SKM-1 treated with dmso at 0.1 percent for 144 hours (cell line): ENCODE measurements around the gene IKZF5.

Source experiments
- DNase-seq: peaks from one replicate; lab custom pipeline; 2025; ENCODE audit not compliant: unreplicated experiment; lab: John Stamatoyannopoulos, UW

The IKZF5 gene

DNA sequence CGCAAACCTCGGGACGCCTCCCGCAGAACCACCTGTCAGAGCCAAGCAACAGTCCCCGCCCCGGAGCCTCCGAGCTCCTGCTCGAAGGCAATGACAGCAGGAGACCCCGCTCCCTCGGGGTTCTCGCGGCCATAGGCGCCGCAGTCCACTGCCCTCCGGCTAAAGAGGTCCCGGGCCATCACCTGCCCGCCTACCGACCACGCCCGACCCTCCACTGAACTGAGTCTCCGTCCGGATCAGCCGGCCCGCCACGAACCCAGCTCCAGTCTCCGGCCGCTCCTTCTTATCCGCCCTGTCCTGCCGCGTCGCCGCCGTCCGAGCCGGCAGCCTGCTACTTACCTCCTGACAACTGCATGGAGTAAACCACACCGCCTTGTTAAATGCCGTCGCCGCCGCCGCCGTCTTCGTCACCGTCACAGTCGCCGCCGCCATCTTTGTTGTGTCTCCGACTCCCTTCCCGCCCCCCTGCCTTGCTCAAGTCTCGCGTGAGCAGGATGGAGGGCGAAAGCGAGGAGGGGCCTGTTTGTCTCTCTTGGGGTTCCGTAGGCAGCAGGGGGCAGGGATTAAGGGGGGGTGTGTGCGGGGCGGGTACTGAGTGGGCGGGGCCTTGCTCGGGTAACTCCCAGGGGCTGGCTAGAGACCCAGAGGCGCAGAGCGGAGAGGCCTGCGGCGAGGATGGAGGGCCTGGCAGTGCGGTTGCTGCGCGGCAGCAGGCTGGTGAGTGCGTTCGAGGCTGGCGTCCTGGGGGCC lies at the start of gene IKZF5, which contains the start of gene ACADSB:
TSS of gene IKZF5 (minus strand) at position 441 of the 750 bp plus-strand sequence. CDS start 10,170 bp downstream, outside the sequence.
TSS of gene ACADSB (plus strand) at position 652 of the 750 bp plus-strand sequence. CDS start at position 676, 24 bp downstream.
- DNase-seq = peak; percentile 94

GRCh38 chr10:123057968-123058367 lies 49.4 kb upstream of the IKZF5 start:
- DNase-seq = no peak

- no peak for DNase-seq
Measured at GRCh38 chr10:123045961-123046731, 37.6 kb upstream of the IKZF5 start.

DNA sequence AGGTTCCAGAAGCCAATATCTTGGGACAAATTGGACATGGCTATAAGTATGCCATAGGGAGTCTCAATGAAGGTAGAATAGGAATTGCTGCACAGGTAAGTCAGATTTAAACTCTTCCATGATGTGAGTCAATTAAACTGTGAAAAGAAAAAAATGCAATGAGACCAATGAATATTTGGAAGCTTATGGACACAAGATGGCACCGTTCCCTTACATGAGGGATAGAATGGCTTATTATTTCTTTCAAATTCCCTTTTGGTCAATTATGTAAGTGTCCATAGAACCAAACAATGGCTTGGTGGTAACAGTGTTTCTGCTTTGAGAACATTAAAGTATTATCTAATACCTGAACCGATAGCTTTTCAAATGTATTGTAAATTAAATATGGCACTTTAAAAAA lies 35.8 kb upstream of the IKZF5 start:
- DNase-seq = no peak

- DNase-seq = peak; percentile 43
Measured at GRCh38 chr10:123043409-123043925, 34.9 kb upstream of the IKZF5 start.

DNA sequence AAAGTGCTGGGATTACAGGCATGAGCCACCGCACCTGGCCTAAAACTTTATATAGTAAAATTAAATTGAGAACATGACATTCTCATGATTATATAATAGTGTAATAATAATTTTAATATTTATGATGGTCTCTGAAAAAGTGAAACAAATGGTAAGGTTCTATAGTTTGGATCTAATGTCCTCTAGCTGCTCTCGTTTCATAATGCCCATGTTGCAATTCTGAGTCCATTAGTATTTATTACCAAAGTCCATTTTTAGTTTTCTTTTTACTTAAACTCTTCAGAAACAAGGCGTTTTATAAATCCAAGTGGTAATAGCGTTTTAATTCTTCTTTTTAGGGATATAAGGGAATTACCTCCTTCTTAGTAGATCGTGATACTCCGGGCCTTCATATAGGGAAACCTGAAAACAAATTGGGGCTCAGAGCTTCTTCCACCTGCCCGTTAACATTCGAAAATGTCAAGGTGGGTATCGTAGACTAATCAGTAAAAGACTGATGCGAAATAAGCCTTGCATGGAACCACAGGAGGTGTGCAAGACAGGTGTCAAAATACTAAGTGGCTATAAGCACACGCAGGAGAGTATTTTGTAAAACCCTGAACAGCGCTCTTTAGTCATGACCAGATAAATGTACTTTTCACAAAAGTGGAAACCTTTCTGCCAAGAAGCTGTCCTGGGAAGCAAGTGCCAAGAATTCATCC lies 34.3 kb upstream of the IKZF5 start:
- no peak for DNase-seq

DNA sequence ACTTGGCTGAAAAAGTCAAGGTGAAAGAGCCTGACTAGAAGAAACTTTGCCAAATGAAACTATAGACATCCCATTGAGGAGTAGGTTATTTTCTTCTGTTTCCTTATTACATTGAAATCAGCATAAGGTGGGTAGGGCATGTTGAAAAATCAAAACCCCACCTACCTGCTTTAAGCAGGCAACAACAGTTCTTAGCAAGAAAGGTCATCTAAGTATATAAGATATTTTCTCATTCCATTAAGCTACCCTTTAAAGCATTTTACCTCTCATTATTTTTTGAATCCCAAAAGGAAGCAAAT lies 31.0 kb upstream of the IKZF5 start:
- no peak for DNase-seq

DNA sequence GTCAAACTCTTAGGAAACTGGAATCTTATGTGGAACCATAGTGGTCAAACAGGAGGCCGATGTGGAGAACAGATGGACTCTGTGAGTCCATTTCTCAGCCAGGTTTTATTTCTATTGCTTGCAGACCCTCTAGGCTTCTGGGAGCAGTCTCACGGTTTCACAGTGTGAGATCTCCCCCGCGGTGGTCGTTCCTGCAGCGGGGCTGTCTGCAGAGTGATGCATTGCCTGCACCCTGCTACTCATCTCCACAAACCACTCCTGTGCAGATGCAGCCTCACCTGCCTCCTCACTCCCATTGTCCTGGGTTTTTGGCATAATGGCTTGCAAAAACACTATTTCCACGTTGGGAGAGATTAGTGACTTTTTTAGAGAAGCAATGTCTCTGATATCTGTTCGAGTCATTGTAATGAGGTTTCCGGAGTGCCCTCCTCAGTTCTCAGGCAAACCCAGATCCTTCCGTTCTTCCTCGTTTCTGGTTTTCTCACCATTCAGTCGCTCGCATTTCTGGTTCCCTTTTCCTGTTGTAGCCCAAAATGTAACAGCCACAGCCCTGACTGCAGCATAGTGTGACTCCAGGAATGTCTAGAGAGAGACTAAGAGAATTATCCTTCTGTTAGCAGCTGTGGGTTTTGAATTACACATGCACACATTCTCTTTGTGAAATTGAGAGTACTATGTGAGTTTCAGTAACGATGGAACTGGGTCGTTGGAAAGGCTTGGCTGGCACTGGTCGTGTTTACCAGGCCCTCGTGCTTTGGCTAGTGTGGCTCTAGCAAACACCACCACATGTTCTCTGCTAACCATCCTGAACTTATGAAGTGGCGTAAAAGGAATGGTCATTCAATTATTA lies 30.4 kb upstream of the IKZF5 start:
- no peak for DNase-seq

DNA sequence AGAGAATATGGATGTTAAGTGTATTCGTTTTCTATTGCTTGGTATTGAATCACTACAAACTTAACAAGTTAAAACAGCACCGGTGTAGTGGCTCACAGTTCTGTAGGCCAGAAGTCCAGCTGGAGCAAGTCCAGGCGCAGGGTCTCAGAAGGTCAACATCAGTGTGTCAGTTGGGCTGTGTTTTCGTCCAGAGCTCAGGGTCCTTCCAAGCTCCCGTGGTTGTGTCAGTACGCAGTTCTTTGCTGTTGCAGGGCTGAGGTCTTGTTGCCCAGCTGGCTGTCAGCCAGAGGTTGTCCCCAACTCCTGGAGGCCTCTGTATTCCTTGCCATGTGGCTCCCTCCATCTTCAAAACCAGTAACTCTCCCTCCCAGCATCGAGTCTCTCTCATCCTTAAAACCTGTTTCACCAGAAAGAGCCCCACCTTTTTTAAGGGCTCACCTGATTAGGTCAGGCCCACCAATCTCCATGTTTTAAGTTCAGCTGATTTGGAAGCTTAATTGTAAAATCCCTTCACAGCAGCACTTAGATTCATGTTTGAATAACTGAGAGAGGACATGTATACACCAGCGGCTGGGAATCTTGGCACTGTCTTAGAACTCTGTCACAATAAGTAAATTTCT lies 27.0 kb upstream of the IKZF5 start:
- no peak for DNase-seq

GRCh38 chr10:123034332-123034731 lies 25.7 kb upstream of the IKZF5 start:
- no peak for DNase-seq

DNA sequence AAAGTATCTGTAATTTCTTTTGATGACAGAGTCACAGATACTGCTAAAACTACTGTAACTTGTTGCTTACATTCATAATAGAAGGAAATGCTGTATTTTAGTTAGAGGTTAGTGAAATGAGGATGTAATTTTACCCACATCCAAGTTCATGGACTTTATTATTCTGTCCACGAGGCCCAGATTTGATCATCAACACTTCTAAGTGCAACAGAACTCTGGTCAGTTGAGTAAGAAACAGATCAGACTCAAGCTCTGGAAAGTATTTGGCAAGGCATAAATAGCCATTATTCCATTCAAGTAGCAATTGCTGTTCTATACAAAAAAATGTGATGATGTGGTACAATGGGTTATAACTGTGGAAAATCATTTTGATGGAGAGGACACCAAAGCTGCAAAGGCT lies 22.5 kb upstream of the IKZF5 start:
- DNase-seq = no peak

- no peak for DNase-seq
Measured at GRCh38 chr10:123027861-123028260, 19.3 kb upstream of the IKZF5 start.

- no peak for DNase-seq
Measured at GRCh38 chr10:123026302-123026701, 17.7 kb upstream of the IKZF5 start.

DNA sequence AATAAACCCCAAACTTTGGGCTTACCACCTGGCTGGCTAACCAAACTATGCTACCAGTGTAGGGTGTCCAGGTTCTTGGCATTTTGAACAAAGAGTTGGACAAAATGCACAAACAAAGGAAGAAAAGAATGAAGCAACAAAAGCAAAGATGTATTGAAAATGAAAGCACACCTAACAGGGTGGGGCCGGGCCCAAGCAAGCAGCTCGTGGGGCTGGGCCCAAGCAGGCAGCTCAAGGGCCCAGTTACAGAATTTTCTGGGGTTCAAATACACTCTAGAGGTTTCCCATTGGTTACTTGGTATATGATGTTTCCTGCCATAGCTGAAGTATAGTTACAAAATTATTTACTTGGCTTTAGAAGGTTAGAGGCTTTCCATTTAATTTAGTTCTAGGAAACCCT lies 15.9 kb upstream of the IKZF5 start:
- DNase-seq = no peak

DNA sequence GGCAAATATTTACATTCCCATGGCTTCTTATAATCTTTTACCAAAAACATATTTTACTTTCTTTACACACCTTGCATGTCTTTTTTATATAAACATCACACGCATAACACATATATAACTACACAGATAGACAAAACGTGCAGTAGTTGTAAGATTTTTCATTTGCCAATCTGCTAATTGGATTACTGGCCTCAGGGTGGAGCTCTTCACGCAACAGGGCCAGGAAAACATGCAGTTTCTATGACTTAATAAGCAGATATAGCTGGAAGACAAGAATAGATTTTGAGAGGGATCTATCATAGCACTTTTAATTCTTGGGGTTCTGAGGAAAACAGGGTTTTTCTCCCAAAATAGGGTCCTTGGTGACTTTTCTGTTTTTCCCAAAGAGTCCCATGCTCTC lies 12.9 kb upstream of the IKZF5 start:
- DNase-seq = no peak

- no peak for DNase-seq
Measured at GRCh38 chr10:123019941-123020703, 11.5 kb upstream of the IKZF5 start.

- DNase-seq = no peak
Measured at GRCh38 chr10:123019264-123019663, 10.7 kb upstream of the IKZF5 start.

GRCh38 chr10:123018531-123018930 lies 9.9 kb upstream of the IKZF5 start:
- DNase-seq = no peak

- DNase-seq = no peak
Measured at GRCh38 chr10:123017421-123018165, 9.0 kb upstream of the IKZF5 start.
